ENCODE data around the gene SIPA1L3.

The SIPA1L3 gene

GRCh38 chr19:37885392-37885791 is 21.6 kb upstream of the SIPA1L3 start:
- no peaks in the 10 kb centered on the region for H3K4me1 ChIP-seq (ENCODE audit: control insufficient read depth, insufficient read depth, low read length, poor library complexity, severe bottlenecking)
- H3K27ac ChIP-seq (ENCODE audit: insufficient read depth, low read length, poor library complexity, severe bottlenecking): no peak overlapping the region
- no peak overlapping the region for H3K4me3 ChIP-seq (ENCODE audit: insufficient read depth, low read depth, low read length, poor library complexity, severe bottlenecking)
- H3K36me3 ChIP-seq (ENCODE audit: control insufficient read depth, insufficient read depth, low read length): no peaks in the 10 kb centered on the region
- no peaks in the 10 kb centered on the region for H3K27me3 ChIP-seq (replicated peaks; ENCODE audit: control insufficient read depth, insufficient read depth, low read length, poor library complexity, severe bottlenecking)
- DNase-seq: no peak
- peaks cover 4% of the 10 kb centered on the region for H3K9me3 ChIP-seq (ENCODE audit: control insufficient read depth, low read length)

- H3K27me3 ChIP-seq (replicated peaks; ENCODE audit: control insufficient read depth, insufficient read depth, low read length, poor library complexity, severe bottlenecking): no peaks in the 10 kb centered on the region
- H3K36me3 ChIP-seq (ENCODE audit: control insufficient read depth, insufficient read depth, low read length): no peaks in the 10 kb centered on the region
- H3K9me3 ChIP-seq (ENCODE audit: control insufficient read depth, low read length): peaks cover 2% of the 10 kb centered on the region
- no peak for DNase-seq
- no peaks in the 10 kb centered on the region for H3K4me1 ChIP-seq (ENCODE audit: control insufficient read depth, insufficient read depth, low read length, poor library complexity, severe bottlenecking)
- H3K27ac ChIP-seq (ENCODE audit: insufficient read depth, low read length, poor library complexity, severe bottlenecking): no peak overlapping the region
- H3K4me3 ChIP-seq (ENCODE audit: insufficient read depth, low read depth, low read length, poor library complexity, severe bottlenecking): no peak overlapping the region
Observed at GRCh38 chr19:37886571-37886970, 20.4 kb upstream of the SIPA1L3 start.

- H3K36me3 ChIP-seq (ENCODE audit: control insufficient read depth, insufficient read depth, low read length): no peaks in the 10 kb centered on the region
- H3K27me3 ChIP-seq (replicated peaks; ENCODE audit: control insufficient read depth, insufficient read depth, low read length, poor library complexity, severe bottlenecking): no peaks in the 10 kb centered on the region
- no peak overlapping the region for H3K27ac ChIP-seq (ENCODE audit: insufficient read depth, low read length, poor library complexity, severe bottlenecking)
- DNase-seq: no peak
- no peaks in the 10 kb centered on the region for H3K4me1 ChIP-seq (ENCODE audit: control insufficient read depth, insufficient read depth, low read length, poor library complexity, severe bottlenecking)
- no peak overlapping the region for H3K4me3 ChIP-seq (ENCODE audit: insufficient read depth, low read depth, low read length, poor library complexity, severe bottlenecking)
- H3K9me3 ChIP-seq (ENCODE audit: control insufficient read depth, low read length): no peaks in the 10 kb centered on the region
Observed at GRCh38 chr19:37893845-37894575, 13.0 kb upstream of the SIPA1L3 start.

GRCh38 chr19:37896180-37896579 is 10.8 kb upstream of the SIPA1L3 start:
- H3K4me3 ChIP-seq (ENCODE audit: insufficient read depth, low read depth, low read length, poor library complexity, severe bottlenecking): no peak overlapping the region
- H3K27me3 ChIP-seq (replicated peaks; ENCODE audit: control insufficient read depth, insufficient read depth, low read length, poor library complexity, severe bottlenecking): no peaks in the 10 kb centered on the region
- H3K4me1 ChIP-seq (ENCODE audit: control insufficient read depth, insufficient read depth, low read length, poor library complexity, severe bottlenecking): no peaks in the 10 kb centered on the region
- no peak for DNase-seq
- no peaks in the 10 kb centered on the region for H3K36me3 ChIP-seq (ENCODE audit: control insufficient read depth, insufficient read depth, low read length)
- H3K9me3 ChIP-seq (ENCODE audit: control insufficient read depth, low read length): no peaks in the 10 kb centered on the region
- no peak overlapping the region for H3K27ac ChIP-seq (ENCODE audit: insufficient read depth, low read length, poor library complexity, severe bottlenecking)

GRCh38 chr19:37899453-37899852 is 7.6 kb upstream of the SIPA1L3 start:
- H3K4me1 ChIP-seq (ENCODE audit: control insufficient read depth, insufficient read depth, low read length, poor library complexity, severe bottlenecking): no peaks in the 10 kb centered on the region
- H3K27ac ChIP-seq (ENCODE audit: insufficient read depth, low read length, poor library complexity, severe bottlenecking): no peak overlapping the region
- no peaks in the 10 kb centered on the region for H3K27me3 ChIP-seq (replicated peaks; ENCODE audit: control insufficient read depth, insufficient read depth, low read length, poor library complexity, severe bottlenecking)
- H3K36me3 ChIP-seq (ENCODE audit: control insufficient read depth, insufficient read depth, low read length): no peaks in the 10 kb centered on the region
- no peak for DNase-seq
- no peak overlapping the region for H3K4me3 ChIP-seq (ENCODE audit: insufficient read depth, low read depth, low read length, poor library complexity, severe bottlenecking)
- no peaks in the 10 kb centered on the region for H3K9me3 ChIP-seq (ENCODE audit: control insufficient read depth, low read length)

- Histone ChIP-seq H3K36me3 (ENCODE audit: control insufficient read depth, insufficient read depth, low read length) (no peaks in the 10 kb centered on the region), H3K4me1 (ENCODE audit: control insufficient read depth, insufficient read depth, low read length, poor library complexity, severe bottlenecking) (no peaks in the 10 kb centered on the region), H3K4me3 (ENCODE audit: insufficient read depth, low read depth, low read length, poor library complexity, severe bottlenecking) (no peak overlapping the region), H3K9me3 (ENCODE audit: control insufficient read depth, low read length) (no peaks in the 10 kb centered on the region), H3K27ac (ENCODE audit: insufficient read depth, low read length, poor library complexity, severe bottlenecking) (no peak overlapping the region), H3K27me3 (replicated peaks; ENCODE audit: control insufficient read depth, insufficient read depth, low read length, poor library complexity, severe bottlenecking) (no peaks in the 10 kb centered on the region)
- DNase-seq: no peak
Observed at GRCh38 chr19:37899966-37900365, 7.0 kb upstream of the SIPA1L3 start.

- DNase-seq: peak; percentile 41 to 67 (median 48)
- Histone ChIP-seq H3K9me3 (ENCODE audit: control insufficient read depth, low read length) (no peaks in the 10 kb centered on the region), H3K4me1 (ENCODE audit: control insufficient read depth, insufficient read depth, low read length, poor library complexity, severe bottlenecking) (peaks cover 1% of the 10 kb centered on the region), H3K27ac (ENCODE audit: insufficient read depth, low read length, poor library complexity, severe bottlenecking) (no peak overlapping the region), H3K27me3 (replicated peaks; ENCODE audit: control insufficient read depth, insufficient read depth, low read length, poor library complexity, severe bottlenecking) (no peaks in the 10 kb centered on the region), H3K36me3 (ENCODE audit: control insufficient read depth, insufficient read depth, low read length) (no peaks in the 10 kb centered on the region), H3K4me3 (ENCODE audit: insufficient read depth, low read depth, low read length, poor library complexity, severe bottlenecking) (no peak overlapping the region)
Observed at GRCh38 chr19:37902668-37903067, 4.3 kb upstream of the SIPA1L3 start.

GRCh38 chr19:37903096-37903495 is 3.9 kb upstream of the SIPA1L3 start:
- Histone ChIP-seq H3K27ac (ENCODE audit: insufficient read depth, low read length, poor library complexity, severe bottlenecking) (no peak overlapping the region), H3K36me3 (ENCODE audit: control insufficient read depth, insufficient read depth, low read length) (no peaks in the 10 kb centered on the region), H3K4me1 (ENCODE audit: control insufficient read depth, insufficient read depth, low read length, poor library complexity, severe bottlenecking) (peaks cover 6% of the 10 kb centered on the region), H3K9me3 (ENCODE audit: control insufficient read depth, low read length) (no peaks in the 10 kb centered on the region), H3K27me3 (replicated peaks; ENCODE audit: control insufficient read depth, insufficient read depth, low read length, poor library complexity, severe bottlenecking) (no peaks in the 10 kb centered on the region), H3K4me3 (ENCODE audit: insufficient read depth, low read depth, low read length, poor library complexity, severe bottlenecking) (no peak overlapping the region)
- no peak for DNase-seq

GRCh38 chr19:37905946-37906868 is 801 bp upstream of the SIPA1L3 start, which contains the start of gene WDR87:
Gene WDR87 (minus strand): TSS chr19:37906594. CDS start chr19:37898239, 8,355 bp downstream.
- Histone ChIP-seq H3K4me3 (ENCODE audit: insufficient read depth, low read depth, low read length, poor library complexity, severe bottlenecking) (peak within 1 kb of the TSS; percentile 94), H3K27ac (ENCODE audit: insufficient read depth, low read length, poor library complexity, severe bottlenecking) (peak within 1 kb of the TSS; percentile 76), H3K9me3 (ENCODE audit: control insufficient read depth, low read length) (no peaks in the 10 kb centered on the region), H3K4me1 (ENCODE audit: control insufficient read depth, insufficient read depth, low read length, poor library complexity, severe bottlenecking) (peaks cover 6% of the 10 kb centered on the region), H3K36me3 (ENCODE audit: control insufficient read depth, insufficient read depth, low read length) (no peaks in the 10 kb centered on the region), H3K27me3 (replicated peaks; ENCODE audit: control insufficient read depth, insufficient read depth, low read length, poor library complexity, severe bottlenecking) (no peaks in the 10 kb centered on the region)
- DNase-seq: peak in 2 of 3 donors; percentile 18 to 27
